ENCODE measurements around the gene NPIPA3. TPM values are rescaled to one million over a fixed set of nuclear protein-coding genes. Genes with fewer than 3 reads are reported as not detected.
"Not testable (repeated sequence)": the region's sequence is repeated elsewhere in the genome, so short reads cannot be mapped to it uniquely, and the experiment has no call there.

NPIPA3 gene
- total RNA-seq, 1 donor from 2014 or later, result 0.26 TPM

DNA sequence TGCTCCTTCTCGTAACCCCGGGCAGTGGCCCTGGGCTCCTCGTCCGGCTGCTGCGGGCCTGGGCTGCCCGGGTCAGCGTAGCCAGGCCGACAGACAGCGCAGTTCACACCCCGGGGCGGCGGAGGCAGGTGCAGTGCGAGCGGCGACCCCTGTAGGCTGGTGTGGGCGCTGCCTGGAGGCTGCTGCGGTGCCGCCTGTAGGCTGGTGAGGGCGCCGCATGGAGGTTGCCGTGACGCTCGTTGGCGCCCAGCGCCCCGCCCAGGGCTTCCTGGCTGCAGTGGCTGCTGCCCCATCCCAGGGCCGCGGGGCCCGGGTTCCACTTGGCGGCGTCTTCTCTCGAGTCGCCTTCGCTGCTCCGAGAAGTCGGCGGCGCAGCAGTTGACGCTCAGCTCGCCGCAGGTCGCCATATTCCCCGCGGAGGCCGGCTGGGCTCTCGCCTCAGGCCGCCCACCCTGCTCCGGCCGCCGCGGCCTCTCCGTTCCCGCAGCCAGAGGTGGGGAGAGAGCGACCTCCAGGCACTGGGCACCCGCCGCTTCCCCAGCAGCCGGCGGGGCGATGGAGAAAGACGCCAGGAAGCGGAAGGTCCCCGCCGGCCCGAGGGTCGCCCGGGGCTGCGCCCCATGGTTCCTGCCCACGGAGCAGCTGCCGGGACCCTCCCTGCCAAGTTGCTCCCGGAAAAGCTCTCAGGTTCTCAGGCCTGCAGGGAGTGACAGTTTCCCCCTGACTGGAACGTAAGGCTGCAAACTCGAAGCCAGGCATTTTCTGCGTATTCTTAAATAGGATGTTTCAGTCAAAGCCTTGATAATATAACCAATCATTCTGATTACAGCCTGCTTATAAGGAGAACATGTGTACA is 39.3 kb downstream of the NPIPA3 start, which contains the start of gene NPIPA2:
Gene NPIPA2, plus strand, starts transcription at position 261 of the 856 bp plus-strand sequence. CDS start 5,533 bp downstream, outside the sequence.
- DNase-seq (ENCODE audit: low read depth, low spot score), result not testable (repeated sequence)

DNA sequence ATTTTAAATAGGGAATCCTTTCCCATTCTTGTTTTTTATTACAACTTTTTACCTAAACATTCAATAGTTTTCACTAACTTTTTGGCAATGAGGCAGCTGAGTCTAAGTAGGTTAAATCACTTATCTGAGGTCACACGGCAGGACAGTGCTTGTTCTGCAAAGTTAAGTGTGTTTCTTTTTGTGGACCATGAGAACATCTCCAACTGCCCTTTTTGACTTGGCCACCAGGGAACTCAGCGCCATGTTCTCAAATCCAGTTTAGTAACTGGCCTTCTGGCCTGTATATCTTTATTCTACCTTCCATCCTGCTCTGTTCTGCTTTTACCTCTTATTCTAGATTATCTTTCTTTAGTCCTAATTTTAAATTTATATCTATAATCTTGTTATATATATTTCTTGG is 70.4 kb downstream of the NPIPA3 start:
- not testable (repeated sequence) for DNase-seq (ENCODE audit: low read depth, low spot score)

DNA sequence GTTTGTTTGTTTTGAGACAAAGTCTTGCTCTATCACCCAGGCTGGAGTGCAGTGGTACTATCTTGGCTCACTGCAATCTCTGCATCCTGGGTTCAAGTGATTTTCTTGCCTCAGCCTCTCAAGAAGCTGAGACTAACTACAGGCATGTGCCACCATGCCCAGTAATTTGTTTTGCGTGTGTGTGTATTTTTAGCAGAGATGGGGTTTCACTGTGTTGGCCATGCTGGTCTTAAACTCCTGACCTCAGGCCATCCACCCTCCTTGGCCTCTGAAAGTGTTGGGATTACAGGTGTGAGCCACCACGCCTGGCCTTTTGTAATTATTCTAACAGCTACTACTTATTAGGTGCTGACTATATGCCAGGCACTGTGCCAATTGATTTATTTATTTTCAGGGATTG is 72.4 kb downstream of the NPIPA3 start:
- not testable (repeated sequence) for DNase-seq (ENCODE audit: low read depth, low spot score)

Other genes starting within 250 kb of the NPIPA3 start
- gene PARN, start 73.2 kb upstream of the NPIPA3 start, total RNA-seq, result 19.9 and 20.4 TPM in 2 replicates
- gene BFAR, start 70.5 kb upstream of the NPIPA3 start, total RNA-seq, result 85.7 and 91.9 TPM in 2 replicates
- gene PLA2G10, start 9.1 kb upstream of the NPIPA3 start, total RNA-seq, result not detected in 2 replicates
- 0.07 and 0.60 TPM in 2 replicates for gene NPIPA2, start 39.1 kb downstream of the NPIPA3 start, total RNA-seq
- 150 and 156 TPM in 2 replicates for gene NOMO1, start 130.3 kb downstream of the NPIPA3 start, total RNA-seq
- 15.1 and 25.6 TPM in 2 replicates for gene NPIPA1, start 234.0 kb downstream of the NPIPA3 start, total RNA-seq

All from pulmonary artery endothelial cell (primary cell).